PC-9 (cell line): ENCODE data around the gene SHISA3.

Experiments
- CTCF ChIP-seq: fragments of 200-600 bp; sonication (generic); conservative IDR thresholded peaks from 2 replicates; pipeline ENCODE4 v1.6.1; 2017; ENCODE audit warnings: mixed run types, antibody characterized with exemption, mild to moderate bottlenecking, moderate library complexity
- EZH2 ChIP-seq: fragments of 200-600 bp; sonication (generic); IDR thresholded peaks from 2 replicates; pipeline ENCODE4 v1.8.0; 2017; ENCODE audit warnings: antibody characterized with exemption, low read depth

- TF ChIP-seq CTCF (no peak), EZH2 (no peak)
Measured at GRCh38 chr4:42425146-42426065, 28.1 kb downstream of the SHISA3 start.
